Fibroblast of lung (primary cell): ENCODE data around the gene WHRN. TPM values are rescaled to one million over a fixed set of nuclear protein-coding genes. Genes with fewer than 3 reads are reported as not detected.

Experiments
- DNase-seq, 2 donors: peaks; one replicate each; pipeline versions ENCODE4 v3.0.0 to v3.0.0-alpha.2; 2010; ENCODE audit warnings: low read depth in 2 of 2
- H2AFZ ChIP-seq: 2 replicates; pipeline ENCODE4 v1.5.1; 2012; ENCODE audit warnings: low read length, control low read depth, inconsistent platforms
- H3K27ac ChIP-seq: 2 replicates; pipeline ENCODE4 v1.5.1; 2011; ENCODE audit warnings: low read length, control low read depth; ENCODE audit not compliant: insufficient read depth
- H3K27me3 ChIP-seq: 2 replicates; pipeline ENCODE4 v1.5.1; 2011; ENCODE audit warnings: mild to moderate bottlenecking, low read length; ENCODE audit not compliant: control insufficient read depth, insufficient read depth
- H3K36me3 ChIP-seq: 2 replicates; pipeline ENCODE4 v1.5.1; 2011; ENCODE audit warnings: low read length; ENCODE audit not compliant: control insufficient read depth, insufficient read depth
- H3K4me1 ChIP-seq: 2 replicates; pipeline ENCODE4 v1.5.1; 2011; ENCODE audit warnings: low read length; ENCODE audit not compliant: control insufficient read depth, insufficient read depth; ENCODE audit errors: extremely low read depth
- H3K4me2 ChIP-seq: 2 replicates; pipeline ENCODE4 v1.5.1; 2011; ENCODE audit warnings: low read length, control low read depth; ENCODE audit not compliant: insufficient read depth; ENCODE audit errors: extremely low read depth
- H3K4me3 ChIP-seq, 4 experiments: fragments of 200-600 bp in 1 of 4; sonication (generic) in 1 of 4; replicated peaks in 1 of 4; 2 replicates each; pipeline ENCODE4 v1.5.1; 2011 to 2016; ENCODE audit warnings: low read length in 4 of 4, low read depth in 3 of 4, mild to moderate bottlenecking in 3 of 4, control low read depth in 2 of 4, inconsistent platforms in 1 of 4, mixed read lengths in 1 of 4; ENCODE audit not compliant: insufficient read depth in 1 of 4; ENCODE audit errors: control extremely low read depth in 1 of 4
- H3K79me2 ChIP-seq: 2 replicates; pipeline ENCODE4 v1.5.1; 2012; ENCODE audit warnings: mild to moderate bottlenecking, low read length, inconsistent platforms; ENCODE audit not compliant: control insufficient read depth, insufficient read depth
- H3K9ac ChIP-seq: 2 replicates; pipeline ENCODE4 v1.5.1; 2011; ENCODE audit warnings: mild to moderate bottlenecking, low read length, control low read depth; ENCODE audit not compliant: insufficient read depth
- H3K9me3 ChIP-seq: 2 replicates; pipeline ENCODE4 v1.5.1; 2012; ENCODE audit warnings: low read depth, low read length; ENCODE audit not compliant: control insufficient read depth, insufficient read depth
- H4K20me1 ChIP-seq: 2 replicates; pipeline ENCODE4 v1.5.1; 2011; ENCODE audit warnings: low read length; ENCODE audit not compliant: control insufficient read depth, insufficient read depth; ENCODE audit errors: extremely low read depth
- EZH2 ChIP-seq: IDR thresholded peaks from 2 replicates; pipeline ENCODE4 v1.5.1; 2012; ENCODE audit warnings: low read length, control low read depth, mild to moderate bottlenecking; ENCODE audit errors: missing control alignments
- polyA plus RNA-seq, 2 donors: library from polyadenylated mRNA; depleted of rRNA in 1 of 2; stranded (reverse) in 1 of 2; unstranded in 1 of 2; fragments of >200 nt; gene quantifications; 2 replicates each; pipeline ENCODE4 v1.2.1, GENCODE V29; 2011 to 2012; ENCODE audit warnings: missing spikeins in 1 of 2
- total RNA-seq: library from RNA; depleted of rRNA; stranded (reverse); fragments of >200 nt; gene quantifications from 2 replicates; pipeline ENCODE4 v1.2.1, GENCODE V29; 2014
- TF ChIP-seq, protein P1 (sequence below), 2 donors: IDR thresholded peaks in 1 of 2; conservative IDR thresholded peaks in 1 of 2; 1 replicate in 1 of 2; 2 replicates in 1 of 2; pipeline ENCODE4 v1.5.1; 2011 to 2012; ENCODE audit warnings: low read length in 2 of 2, control low read depth in 1 of 2, inconsistent platforms in 1 of 2, low read depth in 1 of 2, mild to moderate bottlenecking in 1 of 2

Gene WHRN
- total and polyA plus RNA-seq, 2 donors (not counting 1 experiment from before 2014, with no cell fraction given), result 0.16 to 1.8 TPM

GRCh38 chr9:114408645-114409044 lies 96.6 kb downstream of the WHRN start:
- Histone ChIP-seq H4K20me1 (no peaks in the 10 kb centered on the region), H3K27ac (no peak overlapping the region), H3K27me3 (peaks cover 3% of the 10 kb centered on the region), H3K9me3 (no peaks in the 10 kb centered on the region), H3K36me3 (no peaks in the 10 kb centered on the region), H3K4me1 (no peaks in the 10 kb centered on the region), H3K9ac (no peak overlapping the region), H3K4me3 (no peak overlapping the region), H3K79me2 (no peaks in the 10 kb centered on the region), H2AFZ (no peak overlapping the region), H3K4me2 (no peak overlapping the region)
- TF ChIP-seq, protein P1, sequence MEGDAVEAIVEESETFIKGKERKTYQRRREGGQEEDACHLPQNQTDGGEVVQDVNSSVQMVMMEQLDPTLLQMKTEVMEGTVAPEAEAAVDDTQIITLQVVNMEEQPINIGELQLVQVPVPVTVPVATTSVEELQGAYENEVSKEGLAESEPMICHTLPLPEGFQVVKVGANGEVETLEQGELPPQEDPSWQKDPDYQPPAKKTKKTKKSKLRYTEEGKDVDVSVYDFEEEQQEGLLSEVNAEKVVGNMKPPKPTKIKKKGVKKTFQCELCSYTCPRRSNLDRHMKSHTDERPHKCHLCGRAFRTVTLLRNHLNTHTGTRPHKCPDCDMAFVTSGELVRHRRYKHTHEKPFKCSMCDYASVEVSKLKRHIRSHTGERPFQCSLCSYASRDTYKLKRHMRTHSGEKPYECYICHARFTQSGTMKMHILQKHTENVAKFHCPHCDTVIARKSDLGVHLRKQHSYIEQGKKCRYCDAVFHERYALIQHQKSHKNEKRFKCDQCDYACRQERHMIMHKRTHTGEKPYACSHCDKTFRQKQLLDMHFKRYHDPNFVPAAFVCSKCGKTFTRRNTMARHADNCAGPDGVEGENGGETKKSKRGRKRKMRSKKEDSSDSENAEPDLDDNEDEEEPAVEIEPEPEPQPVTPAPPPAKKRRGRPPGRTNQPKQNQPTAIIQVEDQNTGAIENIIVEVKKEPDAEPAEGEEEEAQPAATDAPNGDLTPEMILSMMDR (conservative IDR thresholded peaks at IDR 0.05 in 1 of 2, IDR thresholded peaks at IDR 0.05 in 1 of 2; ENCODE audit: low read depth in 1 of 2, low read length in 2 of 2), result no peak
- no peak for TF ChIP-seq EZH2
- no peak for DNase-seq

DNA sequence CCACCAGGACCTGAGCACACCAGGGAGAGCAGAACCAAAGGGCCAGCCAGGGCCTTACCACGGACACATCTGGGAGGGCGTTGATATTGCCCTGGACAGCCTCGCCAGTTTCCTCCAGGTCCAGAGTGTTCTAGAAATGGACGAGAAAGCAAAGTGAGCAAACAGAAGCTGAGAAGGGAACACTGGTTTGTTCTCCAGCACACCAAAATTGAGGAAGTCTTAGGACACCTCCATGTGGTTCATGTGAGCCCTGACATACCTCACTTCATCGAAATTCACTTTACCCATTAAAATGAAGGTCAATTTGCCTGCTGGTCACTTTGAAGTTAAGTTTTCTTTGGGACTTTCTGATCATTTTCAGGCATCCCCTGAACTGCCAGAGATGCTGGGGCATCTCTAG lies 97.4 kb downstream of the WHRN start:
- Histone ChIP-seq H3K4me3 (no peak overlapping the region), H3K36me3 (no peaks in the 10 kb centered on the region), H3K27me3 (peaks cover 3% of the 10 kb centered on the region), H4K20me1 (no peaks in the 10 kb centered on the region), H3K9ac (no peak overlapping the region), H2AFZ (no peak overlapping the region), H3K4me2 (no peak overlapping the region), H3K4me1 (no peaks in the 10 kb centered on the region), H3K79me2 (no peaks in the 10 kb centered on the region), H3K9me3 (no peaks in the 10 kb centered on the region), H3K27ac (no peak overlapping the region)
- no peak for DNase-seq
- TF ChIP-seq, protein P1 (conservative IDR thresholded peaks at IDR 0.05 in 1 of 2, IDR thresholded peaks at IDR 0.05 in 1 of 2; ENCODE audit: low read depth in 1 of 2, low read length in 2 of 2), result no peak
- no peak for TF ChIP-seq EZH2

DNA sequence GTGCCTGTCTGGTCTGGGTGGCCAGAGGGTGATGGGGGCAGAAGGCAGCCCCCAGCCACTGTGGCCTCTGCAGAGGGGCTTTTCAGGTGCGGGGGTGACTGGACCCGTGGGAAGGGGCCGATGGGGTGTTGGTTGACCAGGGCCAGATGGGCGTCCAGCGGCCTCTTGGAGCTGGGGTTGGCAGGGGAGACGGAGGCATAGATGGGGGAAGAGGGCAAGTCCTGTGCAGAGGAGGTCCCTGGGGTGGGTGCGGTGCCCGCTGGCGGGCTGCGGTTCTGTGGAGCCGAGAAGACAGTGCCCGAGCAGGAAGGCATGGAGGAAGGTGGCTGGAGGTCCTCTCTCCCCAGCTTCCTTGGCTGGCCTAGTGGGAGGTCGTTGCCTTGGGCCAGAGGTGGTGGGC lies 98.8 kb downstream of the WHRN start:
- Histone ChIP-seq H2AFZ (no peak overlapping the region), H3K79me2 (no peaks in the 10 kb centered on the region), H3K36me3 (no peaks in the 10 kb centered on the region), H4K20me1 (no peaks in the 10 kb centered on the region), H3K4me1 (no peaks in the 10 kb centered on the region), H3K9me3 (no peaks in the 10 kb centered on the region), H3K27ac (no peak overlapping the region), H3K4me2 (no peak overlapping the region), H3K4me3 (no peak overlapping the region), H3K9ac (no peak overlapping the region), H3K27me3 (peaks cover 3% of the 10 kb centered on the region)
- TF ChIP-seq, protein P1 (conservative IDR thresholded peaks at IDR 0.05 in 1 of 2, IDR thresholded peaks at IDR 0.05 in 1 of 2; ENCODE audit: low read depth in 1 of 2, low read length in 2 of 2), result no peak
- no peak for TF ChIP-seq EZH2
- DNase-seq, result no peak
